GM12891 (cell line): ENCODE measurements around the gene NCKAP5.

Source experiments
- DNase-seq: peaks from one replicate; pipeline ENCODE4 v3.0.0; 2011; ENCODE audit warnings: low spot score; ENCODE audit not compliant: insufficient read length
- FAIRE-seq: peaks from 2 replicates; lab custom pipeline; 2011; peaks lifted over from hg19 to GRCh38; lab: Jason Lieb, UNC
- PAX5 ChIP-seq: IDR thresholded peaks from 2 replicates; pipeline ENCODE4 v1.6.1; 2011; ENCODE audit warnings: low read length, moderate library complexity, mild to moderate bottlenecking; ENCODE audit not compliant: insufficient read depth, severe bottlenecking
- POLR2A ChIP-seq: IDR thresholded peaks from 2 replicates; pipeline ENCODE4 v1.6.1; 2011; ENCODE audit warnings: low read depth, low read length, control low read depth
- POLR2AphosphoS5 ChIP-seq: IDR thresholded peaks from 2 replicates; pipeline ENCODE4 v1.6.1; 2011; ENCODE audit warnings: low read depth, low read length, control low read depth
- POU2F2 ChIP-seq: IDR thresholded peaks from 2 replicates; pipeline ENCODE4 v1.6.1; 2011; ENCODE audit warnings: low read depth, mild to moderate bottlenecking, control low read depth, low read length, moderate library complexity
- SPI1 ChIP-seq: IDR thresholded peaks from 2 replicates; pipeline ENCODE4 v1.6.1; 2011; ENCODE audit warnings: low read depth, low read length, control low read depth
- TAF1 ChIP-seq: IDR thresholded peaks from 2 replicates; pipeline ENCODE4 v1.6.1; 2011; ENCODE audit warnings: low read depth, low read length, control low read depth

Gene NCKAP5

GRCh38 chr2:132911726-132912724 is 656.2 kb downstream of the NCKAP5 start:
- no peak for FAIRE-seq
- DNase-seq = no peak
- no peak for TF ChIP-seq POLR2AphosphoS5
- no peak for TF ChIP-seq POLR2A
- no peak for TF ChIP-seq POU2F2
- TF ChIP-seq PAX5 = no peak
- TF ChIP-seq TAF1 = no peak
- TF ChIP-seq SPI1 = no peak

GRCh38 chr2:132910432-132910831 is 657.8 kb downstream of the NCKAP5 start:
- no peak for FAIRE-seq
- no peak for DNase-seq
- TF ChIP-seq SPI1 = no peak
- TF ChIP-seq POU2F2 = no peak
- no peak for TF ChIP-seq TAF1
- TF ChIP-seq POLR2A = no peak
- TF ChIP-seq POLR2AphosphoS5 = no peak
- no peak for TF ChIP-seq PAX5

DNA sequence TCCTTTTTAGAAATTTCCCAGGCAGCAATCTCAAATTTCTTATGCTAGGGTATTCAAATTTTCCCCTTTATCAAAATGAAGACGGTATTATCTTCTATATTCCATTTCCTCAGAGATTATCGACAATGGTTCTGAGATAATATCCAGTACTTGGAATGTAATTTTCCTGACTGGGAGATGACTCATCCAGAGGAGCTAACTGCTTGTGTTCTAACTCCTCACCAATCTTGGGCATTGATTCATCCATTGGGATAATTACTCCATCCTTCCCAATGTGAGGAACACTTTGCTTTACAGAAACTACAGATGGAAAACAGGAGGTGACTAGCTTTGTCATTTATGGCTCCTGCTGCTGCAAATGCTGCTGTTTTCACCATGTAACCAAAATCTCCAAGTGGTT is 658.8 kb downstream of the NCKAP5 start:
- FAIRE-seq = no peak
- TF ChIP-seq PAX5 (no peak), SPI1 (no peak), POLR2A (no peak), POLR2AphosphoS5 (no peak), TAF1 (no peak), POU2F2 (no peak)
- DNase-seq = no peak

GRCh38 chr2:132904142-132904842 is 664.0 kb downstream of the NCKAP5 start:
- DNase-seq (no peak), FAIRE-seq (no peak)
- TF ChIP-seq POU2F2 = no peak
- no peak for TF ChIP-seq POLR2AphosphoS5
- TF ChIP-seq PAX5 = no peak
- TF ChIP-seq SPI1 = no peak
- TF ChIP-seq TAF1 = no peak
- no peak for TF ChIP-seq POLR2A

- FAIRE-seq (no peak), DNase-seq (no peak)
- TF ChIP-seq PAX5 (no peak), POLR2A (no peak)
These were observed 665.6 kb downstream of the NCKAP5 start for GRCh38 chr2:132902626-132903025.

DNA sequence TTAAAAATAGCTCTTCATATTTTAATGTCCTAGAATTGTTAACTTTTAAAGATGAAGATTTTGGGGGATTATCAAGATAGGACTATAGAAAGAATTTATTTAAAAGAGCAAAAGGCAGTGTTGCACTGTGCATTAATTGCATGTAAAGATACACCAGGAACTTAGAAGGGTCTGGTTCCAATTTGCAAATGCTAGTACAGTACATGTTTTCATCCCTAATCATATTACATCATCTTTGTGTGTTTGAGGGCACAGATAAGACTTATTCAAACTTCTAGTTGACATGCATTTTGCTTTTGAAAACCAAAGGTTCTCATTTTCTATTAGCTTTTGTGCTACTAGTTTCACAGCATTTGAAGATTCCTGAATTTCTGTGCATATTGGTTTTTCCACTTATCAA is 666.6 kb downstream of the NCKAP5 start:
- TF ChIP-seq POU2F2 (no peak), PAX5 (no peak), POLR2A (no peak), SPI1 (no peak), POLR2AphosphoS5 (no peak), TAF1 (no peak)
- FAIRE-seq = no peak
- DNase-seq = no peak

- FAIRE-seq (no peak), DNase-seq (no peak)
- TF ChIP-seq SPI1 (no peak), POU2F2 (no peak), TAF1 (no peak), POLR2AphosphoS5 (no peak), POLR2A (no peak), PAX5 (no peak)
These were observed 671.2 kb downstream of the NCKAP5 start for GRCh38 chr2:132897111-132897510.

- TF ChIP-seq PAX5 (no peak), POLR2AphosphoS5 (no peak), TAF1 (no peak), POLR2A (no peak), SPI1 (no peak), POU2F2 (no peak)
- DNase-seq = no peak
- FAIRE-seq = no peak
These were observed 672.2 kb downstream of the NCKAP5 start for GRCh38 chr2:132896073-132896472.

DNA sequence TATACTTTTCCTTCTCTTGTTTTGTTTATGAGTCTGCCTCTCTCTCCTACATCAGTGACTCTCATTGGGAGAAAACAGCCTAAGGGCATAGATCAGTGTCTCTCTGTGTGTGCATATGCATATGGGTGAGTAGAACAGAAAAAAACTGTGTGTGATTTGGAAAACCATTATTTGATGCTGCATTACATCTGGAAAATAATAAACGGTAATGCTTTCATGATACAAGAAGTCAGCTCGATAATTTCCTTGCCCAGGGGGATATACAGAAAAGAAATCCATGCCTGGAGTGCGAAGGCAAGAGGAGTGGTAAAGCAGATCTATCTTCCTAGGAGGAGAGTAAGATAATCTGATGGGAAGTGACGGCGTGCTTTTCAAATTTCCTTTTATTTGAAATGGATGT is 676.8 kb downstream of the NCKAP5 start:
- DNase-seq (no peak), FAIRE-seq (no peak)
- no peak for TF ChIP-seq PAX5
- TF ChIP-seq POLR2AphosphoS5 = no peak
- TF ChIP-seq TAF1 = no peak
- TF ChIP-seq POLR2A = no peak
- TF ChIP-seq SPI1 = no peak
- TF ChIP-seq POU2F2 = no peak
